PC-9 (cell line): ENCODE measurements around the gene EFTUD2.

Experiments used
- CTCF ChIP-seq: fragments of 200-600 bp; sonication (generic); conservative IDR thresholded peaks from 2 replicates; pipeline ENCODE4 v1.6.1; 2017; ENCODE audit warnings: mixed run types, antibody characterized with exemption, mild to moderate bottlenecking, moderate library complexity
- EZH2 ChIP-seq: fragments of 200-600 bp; sonication (generic); IDR thresholded peaks from 2 replicates; pipeline ENCODE4 v1.8.0; 2017; ENCODE audit warnings: antibody characterized with exemption, low read depth

DNA sequence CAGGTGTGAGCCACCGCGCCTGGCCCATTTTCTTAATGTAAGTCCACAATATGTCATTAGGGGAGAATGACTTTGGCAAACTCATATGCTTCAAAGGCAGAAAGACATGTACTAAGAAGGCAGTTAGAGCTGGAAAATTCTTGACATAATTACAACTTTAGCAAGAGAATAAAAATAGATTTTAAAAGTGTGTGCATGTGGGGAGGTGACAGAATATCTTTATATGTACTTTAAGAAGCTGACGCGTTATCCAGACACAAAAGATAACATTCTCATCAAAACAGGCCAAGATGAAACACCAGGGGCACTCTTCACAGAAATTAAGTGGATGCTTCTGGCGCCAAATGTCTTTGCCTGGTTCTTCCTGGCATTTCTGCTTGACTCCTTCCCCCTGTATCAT is 97.4 kb downstream of the EFTUD2 start:
- TF ChIP-seq CTCF: no peak
- TF ChIP-seq EZH2: no peak
